GM12878 (cell line): ENCODE measurements around the gene SLC5A2. TPM values are rescaled to one million over a fixed set of nuclear protein-coding genes. Genes with fewer than 3 reads are reported as not detected.
A peak's percentile ranks its signal among the peaks of the same experiment; 100 is the strongest.

Experiments
- ASH2L ChIP-seq: fragments of 300-600, 200-600 bp; sonication (generic); IDR thresholded peaks from 2 replicates; pipeline ENCODE4 v1.6.1; 2017; ENCODE audit warnings: low read depth, mild to moderate bottlenecking, borderline replicate concordance
- BMI1 ChIP-seq: fragments of 450-650 bp; IDR thresholded peaks from 2 replicates; pipeline ENCODE4 v1.6.1; 2016; ENCODE audit warnings: mild to moderate bottlenecking, moderate library complexity, borderline replicate concordance
- CEBPB ChIP-seq, 2 experiments: fragments of 150-350 bp in 1 of 2; IDR thresholded peaks; 2 replicates each; pipeline ENCODE4 v1.6.1; 2012 to 2014; ENCODE audit warnings: low read depth in 2 of 2, low read length in 2 of 2, borderline replicate concordance in 1 of 2, inconsistent platforms in 1 of 2
- CHD2 ChIP-seq: IDR thresholded peaks from 2 replicates; pipeline ENCODE4 v1.6.1; 2011; ENCODE audit warnings: low read depth, low read length, improper control_type of control experiment, borderline replicate concordance
- CTCF ChIP-seq, 3 experiments: IDR thresholded peaks in 2 of 3; conservative IDR thresholded peaks in 1 of 3; 2 replicates each; pipeline ENCODE4 v1.5.1; 2011; ENCODE audit warnings: low read depth in 3 of 3, low read length in 3 of 3, mild to moderate bottlenecking in 3 of 3, control low read depth in 2 of 3, moderate library complexity in 2 of 3, inconsistent platforms in 1 of 3, mixed read lengths in 1 of 3; ENCODE audit not compliant: control insufficient read depth in 2 of 3, insufficient read depth in 1 of 3; ENCODE audit errors: extremely low read depth in 1 of 3
- EGR1 ChIP-seq, 2 experiments: IDR thresholded peaks; 1 replicate in 1 of 2; 2 replicates in 1 of 2; pipeline ENCODE4 v1.6.1; 2011 to 2012; ENCODE audit warnings: low read depth in 2 of 2, low read length in 2 of 2, borderline replicate concordance in 1 of 2, mild to moderate bottlenecking in 1 of 2, moderate library complexity in 1 of 2
- GATAD2B ChIP-seq: fragments of 450-650 bp; conservative IDR thresholded peaks from 2 replicates; pipeline ENCODE4 v1.6.1; 2017; ENCODE audit warnings: low read depth, mild to moderate bottlenecking, moderate library complexity
- HCFC1 ChIP-seq: fragments of 150-350 bp; IDR thresholded peaks from 2 replicates; pipeline ENCODE4 v1.6.1; 2014; ENCODE audit warnings: low read length
- HDGF ChIP-seq: fragments of 450-650 bp; IDR thresholded peaks from 2 replicates; pipeline ENCODE4 v1.6.1; 2016; ENCODE audit warnings: antibody characterized with exemption
- MLLT1 ChIP-seq: fragments of 450-650 bp; IDR thresholded peaks from 2 replicates; pipeline ENCODE4 v1.6.1; 2016; ENCODE audit warnings: mild to moderate bottlenecking
- MTA3 ChIP-seq: IDR thresholded peaks from 2 replicates; pipeline ENCODE4 v1.6.1; 2012; ENCODE audit warnings: low read length, inconsistent platforms, borderline replicate concordance
- MXI1 ChIP-seq: fragments of 150-350 bp; IDR thresholded peaks from 2 replicates; pipeline ENCODE4 v1.6.1; 2011; ENCODE audit warnings: low read depth, mild to moderate bottlenecking, inconsistent platforms, low read length, improper control_type of control experiment
- NFYA ChIP-seq: IDR thresholded peaks from 2 replicates; pipeline ENCODE4 v1.6.1; 2011; ENCODE audit warnings: low read depth, mild to moderate bottlenecking, low read length, improper control_type of control experiment, borderline replicate concordance
- NR2C2 ChIP-seq: IDR thresholded peaks from 2 replicates; pipeline ENCODE4 v1.6.1; 2011; ENCODE audit warnings: borderline replicate concordance, low read depth; ENCODE audit not compliant: control insufficient read depth, insufficient read length
- PAX8 ChIP-seq: fragments of 450-650 bp; IDR thresholded peaks from 2 replicates; pipeline ENCODE4 v1.6.1; 2017; ENCODE audit warnings: mild to moderate bottlenecking, moderate library complexity
- PBX3 ChIP-seq: IDR thresholded peaks from 2 replicates; pipeline ENCODE4 v1.6.1; 2011; ENCODE audit warnings: mild to moderate bottlenecking, low read depth, low read length, moderate library complexity; ENCODE audit not compliant: insufficient replicate concordance
- PKNOX1 ChIP-seq: fragments of 450-650 bp; IDR thresholded peaks from 2 replicates; pipeline ENCODE4 v1.6.1; 2016; ENCODE audit warnings: mild to moderate bottlenecking
- RELA ChIP-seq: fragments of 450-650 bp; IDR thresholded peaks from 2 replicates; pipeline ENCODE4 v1.8.0; 2014; ENCODE audit warnings: borderline replicate concordance; ENCODE audit not compliant: partially characterized antibody
- SIN3A ChIP-seq: IDR thresholded peaks from 2 replicates; pipeline ENCODE4 v1.6.1; 2012; ENCODE audit warnings: low read depth, low read length, improper control_type of control experiment
- STAT3 ChIP-seq: IDR thresholded peaks from 2 replicates; pipeline ENCODE4 v1.6.1; 2011; ENCODE audit warnings: low read depth, low read length, improper control_type of control experiment
- YBX1 ChIP-seq: fragments of 450-650 bp; IDR thresholded peaks from 2 replicates; pipeline ENCODE4 v1.6.1; 2016; ENCODE audit warnings: antibody characterized with exemption
- ZBTB33 ChIP-seq: fragments of 450-650 bp; IDR thresholded peaks from 2 replicates; pipeline ENCODE4 v1.6.1; 2017; ENCODE audit warnings: mild to moderate bottlenecking
- polyA plus RNA-seq, 11 experiments: library from polyadenylated mRNA; depleted of rRNA in 4 of 11; unstranded in 6 of 11; stranded (reverse) in 5 of 11; fragments of >200 nt; fragmentation: Nextera tagmentation in 4 of 11; fragmentation: Illumina TruSeq in 1 of 11; extraction: Ambion mirVana in 4 of 11; extraction: Trizol in 1 of 11; gene quantifications; 1 replicate in 1 of 11; 2 replicates in 10 of 11; pipeline versions ENCODE4 v1.2.1 to v1.2.3, GENCODE V29; 2011 to 2016; ENCODE audit warnings: inconsistent platforms in 2 of 11, missing spikeins in 2 of 11, low read depth in 1 of 11
- total RNA-seq, 4 experiments: library from RNA; depleted of rRNA in 3 of 4; stranded (reverse); fragments of >200 nt in 3 of 4; fragmentation: Illumina TruSeq in 1 of 4; extraction: Trizol in 1 of 4; gene quantifications; 2 replicates each; pipeline versions ENCODE4 v1.2.1 to v1.2.3, GENCODE V29; 2013 to 2021

SLC5A2 gene
- total and polyA plus RNA-seq, 10 of the 15 experiments (the other 5 are each of a cell fraction or from before 2014, with no cell fraction given): 3.6 to 4.8 (median 4.4) TPM; not detected in 6

- peak; percentile 82 for TF ChIP-seq GATAD2B
- peak; percentile 44 for TF ChIP-seq RELA
- no peak for TF ChIP-seq PBX3
- TF ChIP-seq NR2C2: no peak
- TF ChIP-seq BMI1: no peak
- TF ChIP-seq CEBPB (IDR thresholded peaks at IDR 0.05; ENCODE audit: borderline replicate concordance in 1 of 2, low read depth in 2 of 2, low read length in 2 of 2): no peak
- no peak for TF ChIP-seq PAX8
- TF ChIP-seq ASH2L: peak; percentile 31; the same call in 1 of the 2 replicates
- no peak for TF ChIP-seq ZBTB33
- TF ChIP-seq HDGF: peak; percentile 92
- TF ChIP-seq EGR1 (IDR thresholded peaks at IDR 0.05; ENCODE audit: borderline replicate concordance in 1 of 2, low read depth in 2 of 2, low read length in 2 of 2): peak in 1 of 2 experiments; percentile 34; a peak in 1 of 3 replicates
- no peak for TF ChIP-seq MTA3
- no peak for TF ChIP-seq STAT3
- TF ChIP-seq CTCF (IDR thresholded peaks at IDR 0.05 in 2 of 3, conservative IDR thresholded peaks at IDR 0.05 in 1 of 3; ENCODE audit: control insufficient read depth in 2 of 3, extremely low read depth in 1 of 3, insufficient read depth in 1 of 3, low read depth in 3 of 3, low read length in 3 of 3): peak; percentile 48 to 71 (median 67)
- TF ChIP-seq HCFC1: peak; percentile 91
- no peak for TF ChIP-seq SIN3A
- TF ChIP-seq NFYA: no peak
- TF ChIP-seq CHD2: peak; percentile 68
- peak; percentile 90 for TF ChIP-seq MXI1
- TF ChIP-seq YBX1: no peak
- TF ChIP-seq MLLT1: no peak; the same call in 1 of the 2 replicates
- TF ChIP-seq PKNOX1: no peak
Measured at GRCh38 chr16:31458844-31459686, 23.9 kb upstream of the SLC5A2 start, which contains the start of gene ARMC5 (continued).
